Measurements from ENCODE around the gene PGPEP1. TPM values are rescaled to one million over a fixed set of nuclear protein-coding genes. Genes with fewer than 3 reads are reported as not detected.
"Not testable (repeated sequence)": the region's sequence is repeated elsewhere in the genome, so short reads cannot be mapped to it uniquely, and the experiment has no call there.

PGPEP1 gene
- total RNA-seq, 4 donors from 2014 or later = 21.2 to 67.9 (median 38.1) TPM

- Histone ChIP-seq H3K4me3 (no peak overlapping the region), H3K27ac (peak overlapping the region; percentile 81 to 90), H3K36me3 (no peaks in the 10 kb centered on the region), H3K4me1 (peaks cover 0 to 4% of the 10 kb centered on the region in 2 donors), H3K9me3 (no peaks in the 10 kb centered on the region), H3K27me3 (no peaks in the 10 kb centered on the region)
- TF ChIP-seq CTCF (IDR thresholded peaks at IDR 0.05) (no peak), POLR2A (IDR thresholded peaks at IDR 0.05) (no peak)
- DNase-seq = no peak
- intact Hi-C loops (cut with DNase I; ENCODE audit: low total_unique reads) = no loop called here
Observed at GRCh38 chr19:18362934-18363542, 22.6 kb downstream of the PGPEP1 start.

- intact Hi-C loops (cut with DNase I; ENCODE audit: low total_unique reads) = no loop called here
- no peak for DNase-seq
- H3K4me1 ChIP-seq = peaks cover 0 to 4% of the 10 kb centered on the region in 2 donors
- peak overlapping the region; percentile 81 to 90 for H3K27ac ChIP-seq
- TF ChIP-seq CTCF (IDR thresholded peaks at IDR 0.05) (no peak), POLR2A (IDR thresholded peaks at IDR 0.05) (no peak)
- no peaks in the 10 kb centered on the region for H3K9me3 ChIP-seq
- no peaks in the 10 kb centered on the region for H3K27me3 ChIP-seq
- H3K4me3 ChIP-seq = no peak overlapping the region
- H3K36me3 ChIP-seq = no peaks in the 10 kb centered on the region
Observed at GRCh38 chr19:18363787-18364186, 23.4 kb downstream of the PGPEP1 start.

DNA sequence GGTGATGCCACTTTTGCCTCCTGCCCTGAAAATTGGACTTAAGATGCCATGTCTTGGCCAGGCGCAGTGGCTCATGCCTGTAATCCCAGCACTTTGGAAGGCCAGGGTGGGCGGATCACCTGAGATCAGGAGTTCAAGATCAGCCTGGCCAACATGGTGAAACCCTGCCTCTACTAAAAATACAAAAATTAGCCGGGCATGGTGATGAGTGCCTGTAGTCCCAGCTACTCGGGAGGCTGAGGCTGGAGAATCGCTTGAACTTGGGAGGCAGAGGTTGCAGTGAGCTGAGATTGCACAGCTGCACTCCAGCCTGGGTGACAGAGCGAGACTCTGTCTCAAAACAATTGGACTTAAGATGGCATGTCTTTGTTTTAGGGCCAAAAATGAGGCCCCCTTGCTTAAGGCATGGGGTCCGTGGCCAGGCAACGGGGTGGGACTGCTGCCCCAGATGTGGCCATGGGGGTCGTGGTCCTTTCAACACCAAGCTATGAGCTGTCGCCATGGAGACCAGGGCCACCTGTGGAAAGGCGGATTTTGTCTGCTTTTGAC, 24.0 kb downstream of the PGPEP1 start:
- H3K36me3 ChIP-seq; intact Hi-C loops (cut with DNase I; ENCODE audit: low total_unique reads); H3K4me3 ChIP-seq; H3K27me3 ChIP-seq; DNase-seq; H3K9me3 ChIP-seq; H3K4me1 ChIP-seq: not testable (repeated sequence)
- peak overlapping the region; percentile 81 to 90 for H3K27ac ChIP-seq

DNA sequence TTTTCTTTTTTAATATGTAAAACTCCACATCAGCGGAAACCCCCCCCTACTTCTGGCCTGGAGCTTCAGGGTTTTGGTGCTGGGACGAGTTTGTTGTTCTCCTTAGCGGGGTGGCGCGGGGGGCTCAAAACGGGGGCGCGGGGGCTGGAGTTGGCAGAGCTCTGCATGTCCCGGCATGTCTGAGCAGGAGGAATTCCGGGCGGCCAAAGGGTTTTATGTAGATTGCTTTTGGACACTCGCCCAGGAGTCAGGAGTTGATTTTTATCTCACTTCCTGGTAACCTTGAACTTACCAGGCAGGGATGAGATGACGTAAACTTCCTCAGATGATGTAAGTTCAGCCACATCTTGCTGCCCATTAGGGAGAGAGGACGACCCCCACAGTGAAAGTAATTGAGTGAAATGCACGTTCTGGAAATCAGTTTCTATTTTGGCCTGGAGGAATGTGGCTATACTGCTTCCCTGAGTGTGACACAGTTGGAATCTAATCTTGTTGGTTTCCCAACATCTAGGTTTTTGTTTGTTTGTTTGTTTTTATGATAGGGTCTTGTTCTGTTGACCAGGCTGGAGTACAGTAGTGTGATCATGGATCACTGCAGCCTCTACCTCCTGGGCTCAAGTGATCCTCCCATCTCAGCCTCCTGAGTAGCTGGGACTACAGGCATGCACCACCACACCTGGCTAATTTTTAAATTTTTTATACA, 24.6 kb downstream of the PGPEP1 start:
- Histone ChIP-seq H3K9me3 (no peaks in the 10 kb centered on the region), H3K4me3 (no peak overlapping the region), H3K27ac (peak overlapping the region; percentile 81 to 90), H3K36me3 (no peaks in the 10 kb centered on the region), H3K27me3 (no peaks in the 10 kb centered on the region), H3K4me1 (peaks cover 0 to 4% of the 10 kb centered on the region in 2 donors)
- intact Hi-C loops (cut with DNase I; ENCODE audit: low total_unique reads) = no loop called here
- no peak for TF ChIP-seq CTCF (IDR thresholded peaks at IDR 0.05)
- TF ChIP-seq POLR2A (IDR thresholded peaks at IDR 0.05) = no peak
- DNase-seq = peak; percentile 66 to 92

DNA sequence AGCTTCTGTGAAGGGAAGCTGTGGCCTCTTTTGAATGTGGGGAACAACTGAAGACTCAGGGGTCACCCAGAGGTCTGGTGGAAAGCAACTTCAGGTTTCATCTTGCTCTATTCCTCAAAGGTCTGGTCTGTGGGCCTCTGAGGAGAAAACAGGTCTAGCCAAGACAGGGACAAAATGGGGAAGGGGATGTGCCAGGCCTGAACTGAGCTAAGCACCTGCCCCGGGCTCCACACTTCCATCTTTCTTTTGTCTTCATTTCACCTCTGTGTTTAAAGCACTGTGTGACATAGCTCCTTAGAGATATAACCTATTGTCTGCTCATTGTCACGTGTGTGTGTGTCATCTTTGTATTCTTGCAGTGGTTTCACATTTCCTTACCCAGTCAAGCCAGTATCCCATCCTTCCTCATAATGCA, 25.6 kb downstream of the PGPEP1 start:
- H3K27ac ChIP-seq = peak overlapping the region; percentile 81 to 90

More for the DNA sequence above, 25.6 kb downstream of the PGPEP1 start:
- intact Hi-C loops (cut with DNase I; ENCODE audit: low total_unique reads) = no loop called here
- Histone ChIP-seq H3K36me3 (no peaks in the 10 kb centered on the region), H3K27me3 (no peaks in the 10 kb centered on the region), H3K4me1 (peaks cover 0 to 4% of the 10 kb centered on the region in 2 donors), H3K9me3 (no peaks in the 10 kb centered on the region), H3K4me3 (no peak overlapping the region)
- TF ChIP-seq CTCF (IDR thresholded peaks at IDR 0.05) (no peak), POLR2A (IDR thresholded peaks at IDR 0.05) (no peak)
- DNase-seq = no peak
